Jurkat, Clone E6-1 (cell line): ENCODE measurements around the gene DUSP9.
"Not testable (repeated sequence)": the region's sequence is repeated elsewhere in the genome, so short reads cannot be mapped to it uniquely, and the experiment has no call there.

ENCODE experiments used
- DNase-seq: peaks from one replicate; pipeline ENCODE4 v3.0.0-alpha.2; 2011; ENCODE audit warnings: low read depth, low spot score
- H3K4me3 ChIP-seq: 2 replicates; pipeline ENCODE4 v1.5.1; 2011; ENCODE audit warnings: mild to moderate bottlenecking, low read length, control low read depth, moderate library complexity

DUSP9 gene

DNA sequence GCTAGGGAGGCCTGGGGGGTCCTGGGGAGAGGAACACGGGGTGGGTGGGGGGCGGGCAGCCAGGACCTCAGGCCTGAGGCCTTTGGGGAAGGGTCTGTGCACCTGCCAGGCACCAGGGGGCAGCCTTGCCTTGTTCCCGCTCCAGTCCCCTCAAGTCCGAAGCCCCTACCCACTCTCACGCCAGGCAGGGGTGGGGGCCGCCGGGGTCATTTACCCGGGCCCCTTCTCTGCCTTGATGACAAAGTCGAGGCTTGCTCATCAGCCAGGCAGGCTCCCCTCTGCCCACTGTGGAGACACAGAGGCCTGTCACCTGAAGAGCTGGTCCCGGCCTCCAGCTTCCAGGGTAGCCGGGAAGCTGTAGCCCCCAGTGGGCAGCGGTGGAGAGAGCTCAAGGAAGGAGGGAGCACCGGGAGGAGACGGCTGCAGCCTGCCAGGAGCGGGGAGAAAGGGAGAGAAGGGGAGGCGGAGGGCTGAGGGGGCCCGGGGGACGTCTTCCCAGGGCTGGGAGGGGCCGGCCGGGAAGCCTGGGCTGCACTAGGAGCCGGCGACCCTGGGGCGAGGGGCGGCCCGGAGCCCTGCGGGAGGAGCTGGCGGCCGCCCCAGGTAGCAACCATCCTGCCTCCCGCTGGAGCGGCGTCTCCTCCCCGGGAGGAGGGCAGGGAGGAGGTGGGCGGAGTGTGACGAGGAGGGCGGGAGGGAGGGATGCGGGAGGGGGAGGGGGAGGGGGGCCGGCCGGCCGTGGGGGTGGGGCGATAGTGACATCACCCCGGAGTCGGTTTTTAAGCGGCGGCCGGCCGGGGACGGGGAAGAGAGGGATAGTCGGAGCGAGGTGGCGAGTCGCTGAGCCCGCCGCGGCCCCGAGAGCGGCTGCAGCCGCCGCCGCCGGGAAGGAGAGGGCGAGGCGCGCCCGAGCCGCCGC is 40.4 kb downstream of the DUSP9 start, which contains the start of gene SLC6A8:
SLC6A8 (plus strand) TSS at position 806 of the 919 bp plus-strand sequence. CDS start 649 bp downstream, outside the sequence.
- no peak for DNase-seq
- H3K4me3 ChIP-seq = peak within 1 kb of the TSS; percentile 13

DNA sequence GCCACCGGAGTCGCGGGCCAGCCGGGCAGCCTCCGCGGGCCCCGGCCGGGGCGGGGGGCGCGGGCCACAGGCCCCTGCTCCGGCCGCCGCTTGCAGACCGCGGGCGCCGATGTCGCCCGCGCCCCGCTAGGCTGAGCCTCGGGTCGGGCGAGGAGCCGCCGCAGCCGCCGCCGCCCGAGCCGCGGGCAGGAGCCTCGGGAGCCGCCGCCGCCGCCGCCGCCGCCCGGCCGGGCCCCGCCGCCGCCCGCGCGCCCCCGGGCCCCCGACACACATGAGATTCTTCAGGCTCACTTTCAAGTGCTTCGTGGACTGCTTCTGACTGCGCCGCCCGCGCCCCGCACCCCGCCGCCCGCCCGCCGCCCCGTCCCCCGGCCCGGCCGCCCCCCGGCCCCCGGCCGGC is 41.1 kb downstream of the DUSP9 start:
- no peak for DNase-seq
- H3K4me3 ChIP-seq = no peak overlapping the region

DNA sequence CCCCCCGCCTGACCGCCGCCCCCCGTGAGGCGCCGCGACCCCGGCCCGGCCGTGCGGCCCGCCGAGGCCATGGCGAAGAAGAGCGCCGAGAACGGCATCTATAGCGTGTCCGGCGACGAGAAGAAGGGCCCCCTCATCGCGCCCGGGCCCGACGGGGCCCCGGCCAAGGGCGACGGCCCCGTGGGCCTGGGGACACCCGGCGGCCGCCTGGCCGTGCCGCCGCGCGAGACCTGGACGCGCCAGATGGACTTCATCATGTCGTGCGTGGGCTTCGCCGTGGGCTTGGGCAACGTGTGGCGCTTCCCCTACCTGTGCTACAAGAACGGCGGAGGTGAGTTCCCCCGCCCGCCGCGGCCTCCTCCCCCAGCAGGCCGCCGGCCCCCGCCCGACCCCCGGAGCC is 41.5 kb downstream of the DUSP9 start:
- no peak overlapping the region for H3K4me3 ChIP-seq
- DNase-seq = no peak

DNA sequence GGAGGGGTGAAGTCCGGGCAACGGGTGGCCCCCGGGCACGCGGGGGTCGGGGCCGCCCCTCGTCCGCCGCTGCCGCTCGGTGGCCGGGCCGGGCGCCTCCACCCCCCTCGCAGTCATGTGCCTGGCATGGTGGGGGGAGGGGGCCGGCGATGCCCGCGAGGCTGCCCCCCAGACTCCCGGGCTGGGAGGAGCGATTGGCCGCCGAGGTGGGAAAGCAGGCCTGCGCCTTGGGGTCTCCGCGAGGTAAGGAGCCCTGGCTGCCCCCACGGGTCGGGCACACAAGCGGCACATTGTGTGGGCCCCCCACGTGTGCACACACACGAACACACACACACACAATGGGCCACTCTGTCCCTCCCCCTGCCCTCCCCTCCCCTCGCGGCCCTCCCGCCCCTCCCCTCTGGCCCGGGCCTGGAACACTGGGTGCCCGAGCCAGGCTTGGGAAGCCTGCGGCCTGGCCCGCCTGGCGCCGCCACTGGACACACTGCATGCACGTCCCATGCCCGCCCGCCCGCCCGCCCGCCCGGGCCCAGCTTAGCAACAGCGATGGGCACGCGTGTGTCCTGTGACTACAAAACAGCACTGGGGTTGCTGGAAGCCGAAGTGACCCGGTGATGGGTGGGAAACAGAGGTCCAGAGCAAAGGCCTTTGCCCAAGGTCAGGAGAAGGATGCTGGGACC is 42.0 kb downstream of the DUSP9 start:
- DNase-seq = no peak
- H3K4me3 ChIP-seq = no peak overlapping the region

DNA sequence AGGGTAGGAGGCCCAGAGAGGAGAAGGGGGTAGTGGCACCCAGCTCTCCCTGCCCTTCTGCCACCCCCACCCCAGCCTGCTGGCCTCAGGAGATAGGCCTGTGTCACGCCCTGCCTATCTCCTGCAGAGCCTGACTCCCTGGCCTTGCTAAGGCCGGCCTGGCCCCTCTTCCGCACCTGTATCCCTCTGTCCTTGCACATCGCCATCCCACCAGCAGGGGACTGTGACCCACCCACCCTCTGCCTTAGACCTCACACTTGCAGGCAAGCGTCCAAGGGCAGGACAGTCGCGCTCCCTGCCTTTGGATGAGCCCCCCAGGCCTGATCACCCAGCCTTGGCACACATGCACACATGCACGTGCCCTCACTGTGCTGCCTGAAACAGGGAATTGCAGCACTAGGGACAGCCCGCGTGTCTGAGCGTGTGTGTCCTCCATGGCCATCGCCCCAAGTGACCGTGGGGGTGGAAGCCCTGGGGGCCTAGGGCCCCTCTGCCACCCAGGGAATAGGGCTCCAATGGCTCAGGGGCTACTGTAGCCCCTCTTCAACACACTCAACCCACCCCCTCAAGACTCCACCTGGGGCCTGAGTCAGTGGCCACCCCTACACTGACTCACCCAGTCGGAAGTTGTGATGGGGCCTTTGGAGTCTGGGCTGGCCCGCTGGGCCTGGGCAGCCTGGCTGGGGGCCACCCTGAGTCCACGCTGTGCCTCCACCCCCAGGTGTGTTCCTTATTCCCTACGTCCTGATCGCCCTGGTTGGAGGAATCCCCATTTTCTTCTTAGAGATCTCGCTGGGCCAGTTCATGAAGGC is 42.9 kb downstream of the DUSP9 start:
- no peak for DNase-seq
- no peak overlapping the region for H3K4me3 ChIP-seq

DNA sequence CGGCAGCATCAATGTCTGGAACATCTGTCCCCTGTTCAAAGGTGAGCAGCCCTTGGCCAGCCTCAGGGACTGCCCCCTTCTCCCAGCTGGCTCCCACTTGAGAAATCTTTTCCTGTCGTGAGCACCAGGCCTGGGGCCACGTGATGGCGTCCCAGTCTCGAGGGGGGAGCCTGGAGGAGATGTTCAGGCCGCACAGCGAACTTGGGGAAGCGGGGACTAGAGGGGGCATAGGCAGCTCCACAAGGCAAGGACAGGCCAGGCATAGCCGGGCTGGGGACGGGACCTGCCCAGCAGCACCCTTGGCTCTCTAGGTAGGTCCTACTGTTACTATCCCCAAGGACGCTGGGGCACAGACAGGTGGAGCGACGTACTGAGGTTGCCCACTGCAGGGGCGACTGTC is 43.5 kb downstream of the DUSP9 start:
- H3K4me3 ChIP-seq = no peak overlapping the region
- no peak for DNase-seq

DNA sequence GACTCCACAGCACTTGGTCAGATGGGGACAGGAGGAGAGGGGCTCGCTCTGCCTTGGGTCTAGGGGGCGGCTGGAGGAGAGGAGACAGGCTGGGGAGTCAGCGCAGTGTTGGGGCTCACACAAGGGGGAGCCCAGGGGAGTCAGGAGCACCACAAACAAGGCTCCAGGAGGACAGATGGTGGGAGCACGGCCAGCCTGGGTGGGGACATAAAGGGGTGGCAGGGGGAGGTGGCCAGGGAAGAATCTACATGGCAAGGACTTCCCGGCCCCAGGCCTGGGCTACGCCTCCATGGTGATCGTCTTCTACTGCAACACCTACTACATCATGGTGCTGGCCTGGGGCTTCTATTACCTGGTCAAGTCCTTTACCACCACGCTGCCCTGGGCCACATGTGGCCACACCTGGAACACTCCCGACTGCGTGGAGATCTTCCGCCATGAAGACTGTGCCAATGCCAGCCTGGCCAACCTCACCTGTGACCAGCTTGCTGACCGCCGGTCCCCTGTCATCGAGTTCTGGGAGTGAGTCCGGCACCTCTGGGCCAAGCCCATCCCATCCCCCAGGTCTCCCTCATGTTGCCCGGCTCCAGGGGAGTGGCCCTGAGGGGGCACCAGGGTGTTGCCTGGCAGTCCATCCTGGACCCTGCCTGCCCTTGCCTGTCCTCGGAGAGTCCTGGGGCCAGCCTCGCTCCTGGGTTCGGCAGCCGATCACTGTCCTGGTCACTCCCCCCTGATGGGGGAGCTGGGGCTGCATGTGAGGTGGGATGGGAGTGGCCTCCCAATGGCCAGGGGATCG is 44.2 kb downstream of the DUSP9 start:
- H3K4me3 ChIP-seq = not testable (repeated sequence)

DNA sequence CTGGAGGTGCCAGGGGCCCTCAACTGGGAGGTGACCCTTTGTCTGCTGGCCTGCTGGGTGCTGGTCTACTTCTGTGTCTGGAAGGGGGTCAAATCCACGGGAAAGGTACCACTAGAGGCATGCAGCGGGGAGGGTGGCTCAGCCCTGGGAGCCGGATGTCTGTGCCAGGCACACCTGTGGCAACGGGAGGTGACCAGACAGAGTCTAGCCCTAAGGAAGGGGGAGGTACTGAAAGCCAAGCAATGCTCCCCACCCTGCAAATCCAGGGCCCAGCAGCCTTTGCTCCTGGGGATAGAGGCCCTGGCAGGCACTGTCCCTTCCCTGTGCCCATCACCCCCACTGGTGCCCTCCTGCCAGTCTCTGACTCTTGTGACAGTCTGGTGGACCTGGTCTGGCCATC is 45.0 kb downstream of the DUSP9 start:
- no peak for DNase-seq
- H3K4me3 ChIP-seq = no peak overlapping the region

More for the DNA sequence above, 44.2 kb downstream of the DUSP9 start:
- DNase-seq = not testable (repeated sequence)

DNA sequence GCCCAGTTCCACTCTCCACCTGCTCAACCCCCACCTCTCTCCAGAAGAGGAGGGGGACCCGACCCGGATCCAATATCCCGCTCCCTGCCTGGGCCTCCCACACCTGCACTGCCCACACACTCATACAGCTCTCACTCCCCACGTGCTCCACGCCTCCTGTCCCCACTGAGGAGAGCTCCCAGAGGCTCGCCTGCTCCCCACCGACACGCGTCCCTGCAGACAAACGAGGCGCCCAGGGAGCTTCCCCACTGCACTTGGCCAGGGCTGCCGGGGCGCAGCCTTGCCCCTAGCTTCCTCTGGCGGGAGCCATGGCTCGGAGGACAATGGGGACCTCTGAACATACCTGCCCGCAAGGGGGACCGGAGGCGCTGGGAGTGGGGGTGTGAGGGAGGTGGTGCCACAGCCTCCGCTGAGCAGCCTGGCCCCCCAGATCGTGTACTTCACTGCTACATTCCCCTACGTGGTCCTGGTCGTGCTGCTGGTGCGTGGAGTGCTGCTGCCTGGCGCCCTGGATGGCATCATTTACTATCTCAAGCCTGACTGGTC is 45.7 kb downstream of the DUSP9 start:
- no peak for DNase-seq
- H3K4me3 ChIP-seq = no peak overlapping the region

DNA sequence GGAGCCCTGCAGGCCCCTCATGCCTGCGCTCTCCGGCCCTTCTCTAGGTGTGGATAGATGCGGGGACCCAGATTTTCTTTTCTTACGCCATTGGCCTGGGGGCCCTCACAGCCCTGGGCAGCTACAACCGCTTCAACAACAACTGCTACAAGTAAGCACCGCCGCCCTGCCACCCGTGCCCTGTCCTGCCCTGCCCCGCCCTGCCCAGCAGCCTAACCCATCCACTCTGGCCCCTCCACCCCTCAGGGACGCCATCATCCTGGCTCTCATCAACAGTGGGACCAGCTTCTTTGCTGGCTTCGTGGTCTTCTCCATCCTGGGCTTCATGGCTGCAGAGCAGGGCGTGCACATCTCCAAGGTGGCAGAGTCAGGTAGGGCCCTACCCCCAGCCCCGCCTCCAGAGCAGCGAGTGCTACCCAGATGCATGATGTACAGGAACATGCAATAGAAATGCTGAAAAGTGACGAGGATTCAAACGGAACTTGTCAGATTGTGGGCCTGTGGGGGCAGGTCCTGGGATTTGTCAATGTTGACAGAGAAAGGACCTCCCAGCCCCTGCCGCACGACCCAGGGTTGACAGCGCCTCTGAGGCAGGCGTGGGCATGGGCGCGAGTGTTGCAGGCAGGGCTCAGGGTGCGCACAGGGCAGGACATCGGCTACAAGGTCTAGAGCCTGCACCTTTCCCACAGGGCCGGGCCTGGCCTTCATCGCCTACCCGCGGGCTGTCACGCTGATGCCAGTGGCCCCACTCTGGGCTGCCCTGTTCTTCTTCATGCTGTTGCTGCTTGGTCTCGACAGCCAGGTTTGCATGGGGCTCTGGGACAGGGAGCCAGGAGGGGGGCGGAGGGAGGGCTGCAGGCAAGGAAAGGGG is 46.4 kb downstream of the DUSP9 start:
- H3K4me3 ChIP-seq = no peak overlapping the region
- DNase-seq = no peak

DNA sequence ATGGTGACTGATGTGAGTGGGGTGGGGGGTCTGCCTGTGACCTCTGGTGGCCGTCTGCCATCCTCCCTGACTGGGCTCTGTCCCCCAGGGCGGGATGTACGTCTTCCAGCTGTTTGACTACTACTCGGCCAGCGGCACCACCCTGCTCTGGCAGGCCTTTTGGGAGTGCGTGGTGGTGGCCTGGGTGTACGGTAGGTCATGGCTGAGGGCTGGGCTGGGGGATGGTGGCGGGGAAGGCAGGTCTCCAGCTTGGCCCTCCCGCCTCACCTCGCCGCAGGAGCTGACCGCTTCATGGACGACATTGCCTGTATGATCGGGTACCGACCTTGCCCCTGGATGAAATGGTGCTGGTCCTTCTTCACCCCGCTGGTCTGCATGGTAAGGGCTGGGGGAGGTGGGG is 47.3 kb downstream of the DUSP9 start:
- H3K4me3 ChIP-seq, DNase-seq: not testable (repeated sequence)

DNA sequence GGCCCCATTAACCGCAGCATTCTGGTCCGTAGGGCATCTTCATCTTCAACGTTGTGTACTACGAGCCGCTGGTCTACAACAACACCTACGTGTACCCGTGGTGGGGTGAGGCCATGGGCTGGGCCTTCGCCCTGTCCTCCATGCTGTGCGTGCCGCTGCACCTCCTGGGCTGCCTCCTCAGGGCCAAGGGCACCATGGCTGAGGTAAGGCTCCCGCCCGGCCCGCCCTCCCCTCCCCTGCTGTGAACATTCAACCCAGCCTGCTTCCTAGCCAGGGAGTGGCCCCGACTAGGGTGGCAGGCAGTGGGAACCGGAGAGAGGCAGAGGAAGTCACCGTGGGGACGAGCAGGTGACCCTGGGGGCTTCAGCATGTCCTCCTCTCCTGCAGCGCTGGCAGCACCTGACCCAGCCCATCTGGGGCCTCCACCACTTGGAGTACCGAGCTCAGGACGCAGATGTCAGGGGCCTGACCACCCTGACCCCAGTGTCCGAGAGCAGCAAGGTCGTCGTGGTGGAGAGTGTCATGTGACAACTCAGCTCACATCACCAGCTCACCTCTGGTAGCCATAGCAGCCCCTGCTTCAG is 47.8 kb downstream of the DUSP9 start:
- no peak for DNase-seq
- no peak overlapping the region for H3K4me3 ChIP-seq

DNA sequence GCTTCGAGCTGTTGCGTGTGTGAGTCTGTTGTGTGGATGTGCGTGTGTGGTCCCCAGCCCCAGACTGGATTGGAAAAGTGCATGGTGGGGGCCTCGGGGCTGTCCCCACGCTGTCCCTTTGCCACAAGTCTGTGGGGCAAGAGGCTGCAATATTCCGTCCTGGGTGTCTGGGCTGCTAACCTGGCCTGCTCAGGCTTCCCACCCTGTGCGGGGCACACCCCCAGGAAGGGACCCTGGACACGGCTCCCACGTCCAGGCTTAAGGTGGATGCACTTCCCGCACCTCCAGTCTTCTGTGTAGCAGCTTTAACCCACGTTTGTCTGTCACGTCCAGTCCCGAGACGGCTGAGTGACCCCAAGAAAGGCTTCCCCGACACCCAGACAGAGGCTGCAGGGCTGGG is 49.1 kb downstream of the DUSP9 start:
- no peak for DNase-seq
- no peak overlapping the region for H3K4me3 ChIP-seq

DNA sequence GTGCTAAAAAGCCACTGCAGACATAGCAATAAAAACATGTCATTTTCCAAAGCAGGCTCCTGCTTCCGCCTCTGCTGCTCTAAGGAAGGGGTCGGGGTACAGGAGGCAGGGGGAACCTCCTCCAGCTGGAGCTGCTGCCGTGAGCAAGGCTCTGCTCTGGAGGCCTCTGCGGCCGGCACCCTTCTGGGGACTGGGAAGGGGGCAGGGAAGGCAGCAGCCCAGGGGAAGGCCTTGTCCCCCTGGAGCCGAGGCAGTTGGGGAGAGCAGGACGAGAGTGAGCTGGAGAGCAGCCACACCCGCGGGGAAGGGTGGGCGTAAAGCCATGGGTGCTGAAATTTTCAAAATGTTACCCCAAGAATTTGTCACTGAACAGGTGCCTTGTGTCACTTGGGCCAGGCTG is 49.5 kb downstream of the DUSP9 start:
- not testable (repeated sequence) for H3K4me3 ChIP-seq, DNase-seq

DNA sequence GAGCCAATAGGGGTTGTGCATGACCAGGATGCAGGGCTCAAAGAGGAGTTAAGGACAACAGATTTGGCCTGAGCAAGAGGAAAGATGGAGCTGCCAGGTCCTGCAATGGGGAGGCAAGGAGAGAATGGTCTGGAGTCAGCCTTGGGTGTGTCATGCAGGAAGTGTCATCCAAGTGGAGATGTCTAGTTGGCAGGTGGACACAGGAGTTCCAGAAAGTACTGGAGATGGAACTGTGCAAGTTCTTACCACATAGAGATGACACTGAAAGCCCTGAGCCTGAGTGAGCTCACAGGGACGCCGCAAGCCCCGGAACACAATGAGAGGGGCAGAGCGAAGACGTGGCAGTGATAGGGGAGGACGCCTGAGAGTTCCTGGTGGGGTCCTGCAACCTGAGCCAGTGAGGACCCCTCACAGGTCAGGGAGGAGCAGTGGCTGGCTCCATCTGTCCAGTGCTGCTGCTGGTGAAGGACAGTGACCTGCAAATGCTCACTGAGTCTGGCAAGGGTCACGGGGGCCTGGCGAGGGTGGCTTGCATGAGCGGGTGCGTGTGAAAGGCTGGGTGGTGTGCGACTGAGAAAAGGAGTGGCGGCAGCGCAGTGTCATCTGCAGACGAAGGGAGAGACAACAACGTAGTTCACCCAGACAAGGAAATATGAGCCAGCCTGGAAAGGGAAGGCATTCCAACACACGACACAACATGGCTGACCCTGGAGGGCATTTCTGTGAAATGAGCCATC is 50.2 kb downstream of the DUSP9 start:
- H3K4me3 ChIP-seq, DNase-seq: not testable (repeated sequence)

DNA sequence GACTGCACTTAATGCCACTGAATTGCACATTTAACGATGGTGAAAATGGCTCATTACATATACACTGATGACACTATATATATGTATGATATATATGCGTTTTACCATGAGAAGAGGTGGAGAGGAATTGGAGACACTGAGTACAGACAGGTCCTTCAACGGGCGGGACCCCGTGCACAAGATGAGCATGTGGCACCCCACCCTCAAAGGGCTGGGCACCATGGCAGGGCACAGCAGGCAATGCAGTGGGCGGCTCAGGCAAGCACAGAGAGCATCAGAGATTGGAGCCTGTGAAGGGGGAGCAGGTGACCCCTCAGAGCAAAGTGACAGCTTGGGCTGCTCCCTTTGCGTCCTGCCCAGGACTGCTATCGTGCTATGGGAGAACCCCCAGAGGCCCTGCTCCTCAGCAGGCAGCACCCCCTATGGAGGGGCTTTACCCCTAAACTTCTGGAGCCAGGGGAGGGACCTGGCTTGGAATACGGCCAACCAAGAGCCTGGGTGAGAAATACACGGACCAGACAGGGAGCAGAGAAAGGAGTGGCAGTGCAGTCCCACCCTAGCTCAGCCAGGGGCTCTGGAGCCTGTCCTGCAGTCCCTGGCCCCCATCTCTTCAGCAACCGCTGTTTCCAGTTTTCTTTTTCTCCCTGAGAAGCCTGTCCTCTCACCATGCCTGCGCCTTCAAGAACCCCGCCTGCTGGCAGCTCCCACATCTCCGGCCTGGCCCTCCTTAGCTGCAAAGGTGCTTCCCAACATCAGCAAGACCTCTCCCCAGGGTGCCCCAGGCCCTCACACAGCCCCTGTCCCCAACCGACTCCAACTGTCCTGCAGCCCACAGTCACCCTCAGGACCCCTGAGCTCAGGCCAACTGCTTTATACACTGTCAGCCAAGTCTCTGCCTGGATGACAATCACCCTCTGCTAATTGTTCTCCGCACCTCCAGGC is 51.2 kb downstream of the DUSP9 start:
- no peak overlapping the region for H3K4me3 ChIP-seq
- no peak for DNase-seq
